GM12801 (cell line): Measurements from ENCODE around the gene ST3GAL3.

ENCODE experiments used
- TF ChIP-seq, protein P1 (sequence below): IDR thresholded peaks from one replicate; pipeline ENCODE4 v1.5.1; 2011; ENCODE audit warnings: control low read depth; ENCODE audit not compliant: insufficient read length; ENCODE audit errors: extremely low read depth

ST3GAL3 gene

GRCh38 chr1:43961692-43962091, 254.4 kb downstream of the ST3GAL3 start:
- TF ChIP-seq, protein P1, sequence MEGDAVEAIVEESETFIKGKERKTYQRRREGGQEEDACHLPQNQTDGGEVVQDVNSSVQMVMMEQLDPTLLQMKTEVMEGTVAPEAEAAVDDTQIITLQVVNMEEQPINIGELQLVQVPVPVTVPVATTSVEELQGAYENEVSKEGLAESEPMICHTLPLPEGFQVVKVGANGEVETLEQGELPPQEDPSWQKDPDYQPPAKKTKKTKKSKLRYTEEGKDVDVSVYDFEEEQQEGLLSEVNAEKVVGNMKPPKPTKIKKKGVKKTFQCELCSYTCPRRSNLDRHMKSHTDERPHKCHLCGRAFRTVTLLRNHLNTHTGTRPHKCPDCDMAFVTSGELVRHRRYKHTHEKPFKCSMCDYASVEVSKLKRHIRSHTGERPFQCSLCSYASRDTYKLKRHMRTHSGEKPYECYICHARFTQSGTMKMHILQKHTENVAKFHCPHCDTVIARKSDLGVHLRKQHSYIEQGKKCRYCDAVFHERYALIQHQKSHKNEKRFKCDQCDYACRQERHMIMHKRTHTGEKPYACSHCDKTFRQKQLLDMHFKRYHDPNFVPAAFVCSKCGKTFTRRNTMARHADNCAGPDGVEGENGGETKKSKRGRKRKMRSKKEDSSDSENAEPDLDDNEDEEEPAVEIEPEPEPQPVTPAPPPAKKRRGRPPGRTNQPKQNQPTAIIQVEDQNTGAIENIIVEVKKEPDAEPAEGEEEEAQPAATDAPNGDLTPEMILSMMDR, result no peak

DNA sequence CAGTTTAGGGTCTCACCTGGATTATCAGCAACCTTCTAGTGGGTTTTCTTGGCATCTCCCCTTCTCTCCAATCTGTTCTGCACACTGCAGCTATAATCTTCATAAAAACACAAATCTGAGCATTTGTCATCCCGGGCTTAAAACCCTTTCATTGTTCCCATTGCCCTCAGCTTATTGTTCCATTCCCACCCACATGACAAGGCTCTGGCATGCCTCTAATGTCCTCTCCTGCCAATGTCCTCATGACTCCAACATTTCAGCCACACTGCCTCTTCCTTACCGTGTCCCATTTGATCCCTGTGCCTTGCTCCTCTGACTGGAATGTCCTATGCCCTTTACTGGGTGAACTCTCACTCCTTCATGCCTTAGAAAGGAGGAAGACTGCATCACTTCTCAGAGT, 255.0 kb downstream of the ST3GAL3 start:
- TF ChIP-seq, protein P1, result no peak

DNA sequence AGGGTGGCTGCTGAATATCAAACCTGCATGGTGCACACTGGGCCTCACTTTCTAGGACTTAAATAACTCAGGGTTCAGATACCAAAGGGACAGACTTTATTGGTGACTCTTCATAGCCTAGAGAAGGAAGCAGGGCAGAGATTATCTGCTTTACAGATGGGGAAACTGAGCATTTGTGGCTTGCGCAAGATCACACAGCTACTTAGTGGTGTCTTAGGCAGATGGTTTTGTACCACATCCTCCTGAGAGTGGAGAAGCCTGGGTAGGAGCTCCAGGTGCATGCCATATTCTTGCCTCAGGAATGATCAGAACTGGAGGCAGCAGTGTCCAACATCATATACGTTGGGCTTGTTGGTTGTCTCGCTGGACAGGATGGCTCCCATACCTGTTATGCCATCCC, 255.7 kb downstream of the ST3GAL3 start:
- TF ChIP-seq, protein P1, result no peak

DNA sequence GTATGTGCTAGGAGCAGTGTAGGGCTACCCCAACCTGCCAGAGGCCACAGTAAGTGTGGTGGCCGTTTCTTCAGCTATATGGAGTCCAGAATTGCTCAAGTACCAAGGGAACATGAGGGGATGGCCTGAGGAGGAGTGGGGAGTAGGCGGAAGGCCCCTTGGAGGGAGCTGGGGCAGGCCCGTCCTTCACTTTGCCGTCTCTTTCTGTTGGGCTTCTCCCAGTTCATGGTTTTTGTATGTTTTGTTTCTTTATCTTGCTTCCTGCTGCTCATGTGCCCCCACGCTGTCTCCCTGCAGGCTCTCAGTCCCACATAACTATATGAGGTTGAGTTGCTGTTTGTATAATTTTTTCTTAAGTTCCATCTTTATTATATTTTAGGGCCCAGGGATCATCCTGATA, 256.6 kb downstream of the ST3GAL3 start:
- TF ChIP-seq, protein P1, result no peak

GRCh38 chr1:43965316-43965715, 258.0 kb downstream of the ST3GAL3 start:
- TF ChIP-seq, protein P1, result no peak

GRCh38 chr1:43968348-43968948, 261.1 kb downstream of the ST3GAL3 start:
- TF ChIP-seq, protein P1, result no peak

DNA sequence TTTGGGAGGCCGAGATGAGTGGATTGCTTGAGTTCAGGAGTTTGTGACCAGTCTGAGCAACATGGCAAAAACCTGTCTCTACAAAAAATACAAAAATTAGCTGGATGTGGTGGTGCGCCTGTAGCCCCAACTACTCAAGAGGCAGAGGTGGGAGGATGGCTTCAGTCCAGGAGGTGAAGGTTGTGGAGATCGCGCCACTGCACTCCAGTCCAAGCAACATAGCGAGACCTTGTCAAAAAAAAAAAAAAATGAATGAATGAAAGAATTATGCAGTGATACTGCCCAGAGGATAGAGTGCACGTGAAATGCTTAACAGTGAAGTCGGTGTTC, 262.0 kb downstream of the ST3GAL3 start:
- TF ChIP-seq, protein P1, result no peak
